HCT116 (cell line): ENCODE data around the gene PAQR3. TPM values are rescaled to one million over a fixed set of nuclear protein-coding genes. Genes with fewer than 3 reads are reported as not detected.
A peak's percentile ranks its signal among the peaks of the same experiment; 100 is the strongest.

Source experiments
- ATAC-seq: fragments of 200-7000 bp; cut with Tn5 transposase; 2 replicates; pipeline ENCODE4 v1.9.1; 2020; ENCODE audit warnings: mild to moderate bottlenecking, moderate library complexity
- BruUV-seq: library from RNA; stranded (reverse); fragments of 400-500 nt; replicated peaks from 2 replicates; lab custom pipeline; 2021; lab: Mats Ljungman, UMichigan
- CTCF ChIA-PET: fragments of 300-600 bp; sonication (Branson Sonifier 250); formaldehyde crosslinking; loops from one replicate; lab custom pipeline; 2021; ENCODE audit warnings: antibody characterized with exemption; lab: Charles Lee
- POLR2A ChIA-PET: fragments of 300-600, 350-600 bp; sonication (Branson Sonifier 250); formaldehyde crosslinking; loops from one replicate; lab custom pipeline; 2021; ENCODE audit warnings: antibody characterized with exemption; lab: Charles Lee
- RAD21 ChIA-PET, 2 experiments: fragments of 300-600 bp; sonication (Branson Sonifier 250); formaldehyde crosslinking; loops; one replicate each; lab custom pipeline; 2023; ENCODE audit warnings: low total read pairs in 2 of 2; ENCODE audit not compliant: uncharacterized antibody in 2 of 2, unreplicated experiment in 2 of 2, low non-redundant PET in 1 of 2; lab: Charles Lee
- DNase-seq: peaks from one replicate; pipeline ENCODE4 v3.0.0-alpha.2; 2010; ENCODE audit warnings: low read depth, low spot score
- H2AFZ ChIP-seq: fragments of 200-600 bp; shearing (Covaris generic), sonication (generic); 2 replicates; pipeline ENCODE4 v1.6.1; 2017; ENCODE audit warnings: low read depth, mixed run types, mixed read lengths, antibody characterized with exemption, low read length; ENCODE audit not compliant: poor library complexity, severe bottlenecking
- H3K27ac ChIP-seq: 2 replicates; pipeline ENCODE4 v1.5.1; 2012; ENCODE audit warnings: low read depth, low read length
- H3K27me3 ChIP-seq: fragments of 200-600 bp; sonication (generic); 2 replicates; pipeline ENCODE4 v1.6.1; 2016; ENCODE audit warnings: mixed run types, low read length, mixed read lengths; ENCODE audit not compliant: insufficient read depth
- H3K36me3 ChIP-seq, 2 experiments: fragments of 200-500 bp in 1 of 2; fragments of 200-600 bp in 1 of 2; sonication (Bioruptor generic) in 1 of 2; sonication (generic) in 1 of 2; 2 replicates each; pipeline versions ENCODE4 v1.5.1 to v1.6.1; 2014 to 2016; ENCODE audit warnings: low read length in 2 of 2, inconsistent platforms in 1 of 2, mixed read lengths in 1 of 2, mixed run types in 1 of 2; ENCODE audit not compliant: insufficient read depth in 2 of 2, control insufficient read depth in 1 of 2
- H3K4me1 ChIP-seq, 2 experiments: fragments of 200-600 bp in 1 of 2; sonication (generic) in 1 of 2; 2 replicates each; pipeline versions ENCODE4 v1.5.1 to v1.6.1; 2012 to 2017; ENCODE audit warnings: low read length in 2 of 2, inconsistent platforms in 1 of 2, mild to moderate bottlenecking in 1 of 2, mixed read lengths in 1 of 2, mixed run types in 1 of 2, moderate library complexity in 1 of 2; ENCODE audit not compliant: insufficient read depth in 2 of 2, control insufficient read depth in 1 of 2
- H3K4me2 ChIP-seq: fragments of 200-600 bp; sonication (generic); 2 replicates; pipeline ENCODE4 v1.6.1; 2017; ENCODE audit warnings: mixed run types, low read length, mixed read lengths
- H3K4me3 ChIP-seq, 2 experiments: fragments of 200-600 bp in 1 of 2; sonication (generic) in 1 of 2; replicated peaks in 1 of 2; 2 replicates each; pipeline ENCODE4 v1.5.1; 2011 to 2016; ENCODE audit warnings: low read length in 2 of 2, control low read depth in 1 of 2, low read depth in 1 of 2, mild to moderate bottlenecking in 1 of 2, mixed read lengths in 1 of 2, mixed run types in 1 of 2
- H3K79me2 ChIP-seq: fragments of 200-600 bp; sonication (generic); 2 replicates; pipeline ENCODE4 v1.6.1; 2017; ENCODE audit warnings: mild to moderate bottlenecking, mixed run types, low read length, moderate library complexity, mixed read lengths; ENCODE audit not compliant: insufficient read depth
- H3K9ac ChIP-seq: fragments of 200-600 bp; sonication (generic); 2 replicates; pipeline ENCODE4 v1.6.1; 2016; ENCODE audit warnings: low read length, mixed read lengths
- H3K9me2 ChIP-seq: fragments of 200-600 bp; sonication (generic), shearing (Covaris generic); 2 replicates; pipeline ENCODE4 v1.6.1; 2017; ENCODE audit warnings: mixed run types, mild to moderate bottlenecking, moderate library complexity; ENCODE audit not compliant: insufficient read depth
- H3K9me3 ChIP-seq, 2 experiments: fragments of 200-500 bp in 1 of 2; fragments of 200-600 bp in 1 of 2; sonication (Bioruptor generic) in 1 of 2; sonication (generic) in 1 of 2; 2 replicates each; pipeline ENCODE4 v1.6.1; 2014 to 2017; ENCODE audit warnings: low read length in 2 of 2, mixed read lengths in 2 of 2, inconsistent platforms in 1 of 2, low read depth in 1 of 2, mild to moderate bottlenecking in 1 of 2, mixed run types in 1 of 2, moderate library complexity in 1 of 2; ENCODE audit not compliant: control insufficient read depth in 1 of 2, insufficient read depth in 1 of 2
- H4K20me1 ChIP-seq: fragments of 200-600 bp; sonication (generic), shearing (Covaris generic); 2 replicates; pipeline ENCODE4 v1.6.1; 2017; ENCODE audit warnings: mixed run types, mild to moderate bottlenecking, moderate library complexity; ENCODE audit not compliant: insufficient read depth
- CBX3 ChIP-seq: IDR thresholded peaks from 2 replicates; pipeline ENCODE4 v1.6.1; 2012; ENCODE audit warnings: low read depth
- CTCF ChIP-seq, 3 experiments: fragments of 200-600 bp in 1 of 3; sonication (generic) in 1 of 3; IDR thresholded peaks in 2 of 3; conservative IDR thresholded peaks in 1 of 3; 2 replicates each; pipeline ENCODE4 v1.5.1; 2012 to 2017; ENCODE audit warnings: low read depth in 2 of 3, low read length in 2 of 3, antibody characterized with exemption in 1 of 3, borderline replicate concordance in 1 of 3, control low read depth in 1 of 3, mild to moderate bottlenecking in 1 of 3, mixed read lengths in 1 of 3, mixed run types in 1 of 3, moderate library complexity in 1 of 3; ENCODE audit not compliant: insufficient read depth in 1 of 3
- EGR1 ChIP-seq: IDR thresholded peaks from 2 replicates; pipeline ENCODE4 v1.6.1; 2012; ENCODE audit warnings: low read depth
- EZH2phosphoT487 ChIP-seq: fragments of 200-600 bp; IDR thresholded peaks from 2 replicates; pipeline ENCODE4 v1.6.1; 2018; ENCODE audit warnings: antibody characterized with exemption, borderline replicate concordance
- FOSL1 ChIP-seq: IDR thresholded peaks from 2 replicates; pipeline ENCODE4 v1.6.1; 2012; ENCODE audit warnings: low read depth
- JUND ChIP-seq: IDR thresholded peaks from 2 replicates; pipeline ENCODE4 v1.6.1; 2012
- POLR2A ChIP-seq: IDR thresholded peaks from 2 replicates; pipeline ENCODE4 v1.7.0; 2011; ENCODE audit warnings: borderline replicate concordance; ENCODE audit not compliant: insufficient read depth, insufficient read length; ENCODE audit errors: extremely low read depth
- RAD21 ChIP-seq: IDR thresholded peaks from 2 replicates; pipeline ENCODE4 v1.6.1; 2012; ENCODE audit warnings: low read depth, mild to moderate bottlenecking
- REST ChIP-seq: IDR thresholded peaks from 2 replicates; pipeline ENCODE4 v1.6.1; 2012; ENCODE audit warnings: low read depth
- TCF7L2 ChIP-seq: IDR thresholded peaks from 2 replicates; pipeline ENCODE4 v1.7.0; 2011; ENCODE audit warnings: borderline replicate concordance, inconsistent platforms; ENCODE audit not compliant: insufficient read depth, insufficient read length; ENCODE audit errors: extremely low read depth
- YY1 ChIP-seq: IDR thresholded peaks from 2 replicates; pipeline ENCODE4 v1.6.1; 2011; ENCODE audit warnings: low read length, low read depth, moderate library complexity, mild to moderate bottlenecking; ENCODE audit not compliant: insufficient replicate concordance; ENCODE audit errors: extremely low read depth
- ZFX ChIP-seq: fragments of 450-650 bp; IDR thresholded peaks from 2 replicates; pipeline ENCODE4 v1.6.1; 2017
- intact Hi-C: fragments of 100-400 bp; cut with micrococcal nuclease; formaldehyde crosslinking; loops from 2 replicates; pipeline ENCODE4 v1.10.0; 2022
- total RNA-seq: library from RNA; stranded (reverse); gene quantifications from one replicate; pipeline ENCODE4 v1.2.1, GENCODE V29; 2021; ENCODE audit not compliant: unreplicated experiment

PAQR3 gene
- total RNA-seq, 1 experiment from 2014 or later, result 32.3 TPM

GRCh38 chr4:78938868-78939666 lies at the start of gene PAQR3 (continued):
- 0 out of 2 replicates have a peak, but pooled peaks have one; percentile 11 for TF ChIP-seq RAD21
- TF ChIP-seq FOSL1, result no peak
- TF ChIP-seq ZFX, result peak; percentile 70
- TF ChIP-seq EZH2phosphoT487, result no peak
- no peak for TF ChIP-seq CTCF (IDR thresholded peaks at IDR 0.05 in 2 of 3, conservative IDR thresholded peaks at IDR 0.05 in 1 of 3; ENCODE audit: borderline replicate concordance in 1 of 3, insufficient read depth in 1 of 3, low read depth in 2 of 3, low read length in 2 of 3)
- TF ChIP-seq EGR1, result no peak

- intact Hi-C loops, result no loop called here
- Histone ChIP-seq H3K4me2 (no peak overlapping the region), H3K27ac (no peak overlapping the region), H2AFZ (no peak overlapping the region), H3K36me3 (no peaks in the 10 kb centered on the region), H3K27me3 (peaks cover 37% of the 10 kb centered on the region; the same call in 1 of the 2 replicates), H3K9me3 (no peaks in the 10 kb centered on the region), H3K9ac (no peak overlapping the region), H3K4me3 (no peak overlapping the region), H3K9me2 (no peaks in the 10 kb centered on the region), H3K4me1 (no peaks in the 10 kb centered on the region), H4K20me1 (no peaks in the 10 kb centered on the region), H3K79me2 (no peaks in the 10 kb centered on the region)
- RAD21 ChIA-PET, result no interaction called here
- POLR2A ChIA-PET, result no interaction called here
- ATAC-seq (no peak), DNase-seq (no peak)
- TF ChIP-seq EGR1 (no peak), FOSL1 (no peak), JUND (no peak), POLR2A (no peak), REST (no peak), TCF7L2 (no peak), YY1 (no peak), CBX3 (no peak)
- no TSS peak for BruUV-seq
- CTCF ChIA-PET, result no interaction called here
These were observed 48.4 kb upstream of the PAQR3 start for GRCh38 chr4:78987683-78988082.
